OCI-LY1 (cell line): Measurements from ENCODE around the gene MRPL49.

Experiments
- EZH2 ChIP-seq: fragments of 200-600 bp; sonication (generic), shearing (Covaris generic); IDR thresholded peaks from 2 replicates; pipeline ENCODE4 v1.8.0; 2017; ENCODE audit warnings: borderline replicate concordance, mixed run types, mild to moderate bottlenecking, antibody characterized with exemption, low read length, moderate library complexity, mixed read lengths
- TF ChIP-seq, protein P1 (sequence below): fragments of 200-600 bp; sonication (generic), shearing (Covaris generic); IDR thresholded peaks from 2 replicates; pipeline ENCODE4 v1.5.1; 2017; ENCODE audit warnings: mild to moderate bottlenecking, antibody characterized with exemption, low read length, moderate library complexity, mixed read lengths

DNA sequence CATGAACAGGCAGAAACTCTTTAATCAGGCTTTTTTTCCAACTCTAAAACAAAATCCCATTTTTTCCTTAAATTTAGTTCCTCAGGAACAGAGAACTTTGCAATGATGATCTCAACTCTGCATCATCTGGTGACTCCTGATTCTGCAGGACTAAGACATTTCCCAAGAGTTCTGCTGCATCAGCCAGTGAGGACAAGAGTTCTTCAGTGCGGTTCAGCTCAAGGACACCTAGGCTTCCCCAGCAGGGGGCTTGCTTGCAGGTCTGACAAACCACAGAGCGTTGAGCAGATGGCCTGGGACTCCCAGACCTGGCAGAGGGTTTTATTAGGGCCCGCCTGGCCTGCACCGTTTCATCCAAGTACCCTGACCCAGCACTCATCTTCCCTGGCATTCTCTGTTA, 44.7 kb upstream of the MRPL49 start:
- TF ChIP-seq, protein P1, sequence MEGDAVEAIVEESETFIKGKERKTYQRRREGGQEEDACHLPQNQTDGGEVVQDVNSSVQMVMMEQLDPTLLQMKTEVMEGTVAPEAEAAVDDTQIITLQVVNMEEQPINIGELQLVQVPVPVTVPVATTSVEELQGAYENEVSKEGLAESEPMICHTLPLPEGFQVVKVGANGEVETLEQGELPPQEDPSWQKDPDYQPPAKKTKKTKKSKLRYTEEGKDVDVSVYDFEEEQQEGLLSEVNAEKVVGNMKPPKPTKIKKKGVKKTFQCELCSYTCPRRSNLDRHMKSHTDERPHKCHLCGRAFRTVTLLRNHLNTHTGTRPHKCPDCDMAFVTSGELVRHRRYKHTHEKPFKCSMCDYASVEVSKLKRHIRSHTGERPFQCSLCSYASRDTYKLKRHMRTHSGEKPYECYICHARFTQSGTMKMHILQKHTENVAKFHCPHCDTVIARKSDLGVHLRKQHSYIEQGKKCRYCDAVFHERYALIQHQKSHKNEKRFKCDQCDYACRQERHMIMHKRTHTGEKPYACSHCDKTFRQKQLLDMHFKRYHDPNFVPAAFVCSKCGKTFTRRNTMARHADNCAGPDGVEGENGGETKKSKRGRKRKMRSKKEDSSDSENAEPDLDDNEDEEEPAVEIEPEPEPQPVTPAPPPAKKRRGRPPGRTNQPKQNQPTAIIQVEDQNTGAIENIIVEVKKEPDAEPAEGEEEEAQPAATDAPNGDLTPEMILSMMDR = no peak
- no peak for TF ChIP-seq EZH2
